ENCODE data around the gene PXDC1. TPM values are rescaled to one million over a fixed set of nuclear protein-coding genes. Genes with fewer than 3 reads are reported as not detected.

PXDC1 gene
- total and polyA plus RNA-seq, 11 donors: 13.7 to 89.9 (median 29.1) TPM

DNA sequence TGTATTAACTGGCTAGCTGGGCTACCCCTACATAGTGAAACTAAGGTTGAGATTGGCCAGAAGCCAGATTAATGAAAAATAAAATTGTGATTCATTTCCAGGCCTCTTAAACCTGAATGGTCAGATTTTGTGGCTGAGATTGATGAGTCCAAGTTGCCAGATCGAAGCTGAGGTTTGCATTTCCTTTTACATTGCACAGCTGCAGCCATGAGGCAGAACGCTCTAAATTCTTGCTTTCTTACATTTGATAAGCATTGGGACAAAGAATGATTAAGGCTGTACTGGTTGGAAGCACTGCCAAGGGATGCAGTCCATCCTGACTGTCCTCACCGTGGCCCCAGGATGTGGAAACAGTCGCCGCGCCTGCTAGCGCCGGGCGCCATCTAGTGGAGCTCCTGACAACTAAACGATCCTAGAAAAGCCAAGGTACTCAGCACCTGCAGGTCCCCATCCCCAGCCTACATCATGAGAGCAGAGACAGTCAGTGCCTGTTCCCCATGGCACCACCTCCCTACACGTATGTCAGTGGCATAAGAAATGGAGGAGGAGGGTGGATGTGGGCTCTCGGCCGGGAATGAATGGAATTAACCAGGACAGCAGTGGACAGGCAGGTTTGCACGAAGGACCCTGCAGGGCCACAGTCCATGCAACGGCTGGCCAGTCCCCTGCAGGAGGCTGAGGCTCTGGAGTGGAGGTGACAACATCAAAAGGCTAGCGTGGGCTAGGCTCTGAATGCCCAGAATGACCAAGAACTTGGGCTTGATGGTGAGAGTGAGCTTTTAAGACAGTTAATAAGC is 19.0 kb downstream of the PXDC1 start:
- Histone ChIP-seq H3K4me3 (no peak overlapping the region), H3K27ac (peak overlapping the region in 1 of 12 donors; percentile 6), H3K27me3 (no peaks in the 10 kb centered on the region), H3K36me3 (peaks cover under 1 to 87% (median 77%) of the 10 kb centered on the region in 9 donors), H3K9me3 (peaks cover 0 to 9% (median 0%) of the 10 kb centered on the region in 12 donors), H3K4me1 (peaks cover 0 to 21% (median 7%) of the 10 kb centered on the region in 12 donors)
- WGBS, 4 donors: 27 to 31% (median 28%) methylated on average over 16 of the region's 16 CpGs
- peak; percentile 66 to 80 (median 72) for DNase-seq
- peak in 3 of 4 donors; percentile 74 to 81 (median 80) for ATAC-seq
- intact Hi-C loops (cut with DNase I): loop anchor here (1.0 to 10.0 kb wide), 11 partner anchors 275 to 608 kb away; partner anchors contain the start of gene SLC22A23 (in 3 of the 10)
- TF ChIP-seq CTCF (IDR thresholded peaks at IDR 0.05) (peak; percentile 73 to 93 (median 85)), POLR2A (IDR thresholded peaks at IDR 0.05) (no peak)

GRCh38 chr6:3731700-3732099 is 19.8 kb downstream of the PXDC1 start:
- H3K27ac ChIP-seq: no peak overlapping the region
- intact Hi-C loops (cut with DNase I): loop anchor here (1.0 to 10.0 kb wide), 11 partner anchors 274 to 607 kb away; partner anchors contain the start of gene SLC22A23 (in 3 of the 10)
- no peak overlapping the region for H3K4me3 ChIP-seq
- TF ChIP-seq POLR2A (IDR thresholded peaks at IDR 0.05): no peak
- TF ChIP-seq CTCF (IDR thresholded peaks at IDR 0.05): no peak
- H3K4me1 ChIP-seq: peaks cover 0 to 24% (median 8%) of the 10 kb centered on the region in 12 donors
- H3K27me3 ChIP-seq: no peaks in the 10 kb centered on the region
- ATAC-seq (no peak), DNase-seq (no peak)
- WGBS, 4 donors: 81 to 87% (median 84%) methylated on average over 7 of the region's 7 CpGs
- H3K36me3 ChIP-seq: peaks cover 5 to 87% (median 77%) of the 10 kb centered on the region in 9 donors
- H3K9me3 ChIP-seq: peaks cover 0 to 9% (median 0%) of the 10 kb centered on the region in 12 donors

GRCh38 chr6:3729603-3730344 is 21.7 kb downstream of the PXDC1 start:
- peaks cover 3 to 85% (median 65%) of the 10 kb centered on the region in 9 donors for H3K36me3 ChIP-seq
- peaks cover 0 to under 1% (median 0%) of the 10 kb centered on the region in 12 donors for H3K9me3 ChIP-seq
- H3K4me1 ChIP-seq: peaks cover 0 to 36% (median 20%) of the 10 kb centered on the region in 12 donors
- no peaks in the 10 kb centered on the region for H3K27me3 ChIP-seq
- H3K27ac ChIP-seq: no peak overlapping the region
- DNase-seq (no peak), ATAC-seq (no peak)
- TF ChIP-seq POLR2A (IDR thresholded peaks at IDR 0.05) (no peak), CTCF (IDR thresholded peaks at IDR 0.05) (no peak)
- intact Hi-C loops (cut with DNase I): loop anchor here in 9 of 10 donors (2.0 to 10.0 kb wide), 7 partner anchors 272 to 605 kb away; partner anchors contain the start of gene SLC22A23 (in 3 of the 9)
- no peak overlapping the region for H3K4me3 ChIP-seq
- 93 to 95% (median 94%) methylated on average over 9 of the region's 9 CpGs for WGBS, 4 donors
